HG03066 (cell line): ENCODE measurements around the gene PRPF40A.
A peak's percentile ranks its signal among the peaks of the same experiment; 100 is the strongest.

Source experiments
- ATAC-seq: cut with Tn5 transposase; IDR thresholded peaks from one replicate; pipeline ENCODE4 v1.9.1; 2021; ENCODE audit warnings: low read depth; ENCODE audit not compliant: unreplicated experiment

Gene PRPF40A

GRCh38 chr2:152623076-152623740, 94.1 kb downstream of the PRPF40A start:
- ATAC-seq = no peak

GRCh38 chr2:152622219-152622618, 95.0 kb downstream of the PRPF40A start:
- ATAC-seq = no peak

GRCh38 chr2:152620985-152621384, 96.3 kb downstream of the PRPF40A start:
- ATAC-seq = no peak

- ATAC-seq = no peak
Observed at GRCh38 chr2:152620208-152620607, 97.1 kb downstream of the PRPF40A start.

- ATAC-seq = no peak
Observed at GRCh38 chr2:152618193-152618564, 99.1 kb downstream of the PRPF40A start.

GRCh38 chr2:152617456-152618192, 99.6 kb downstream of the PRPF40A start:
- no peak for ATAC-seq

- no peak for ATAC-seq
Observed at GRCh38 chr2:152615177-152615576, 102.1 kb downstream of the PRPF40A start.

- ATAC-seq = no peak
Observed at GRCh38 chr2:152613235-152613634, 104.0 kb downstream of the PRPF40A start.

- ATAC-seq = peak; percentile 85
Observed at GRCh38 chr2:152611458-152612231, 105.6 kb downstream of the PRPF40A start.

- no peak for ATAC-seq
Observed at GRCh38 chr2:152609699-152610098, 107.6 kb downstream of the PRPF40A start.

GRCh38 chr2:152609154-152609553, 108.1 kb downstream of the PRPF40A start:
- no peak for ATAC-seq

GRCh38 chr2:152607793-152608300, 109.4 kb downstream of the PRPF40A start:
- ATAC-seq = no peak

GRCh38 chr2:152606941-152607340, 110.3 kb downstream of the PRPF40A start:
- no peak for ATAC-seq

- no peak for ATAC-seq
Observed at GRCh38 chr2:152606081-152606480, 111.2 kb downstream of the PRPF40A start.

GRCh38 chr2:152603166-152603565, 114.1 kb downstream of the PRPF40A start:
- no peak for ATAC-seq

- no peak for ATAC-seq
Observed at GRCh38 chr2:152602750-152603149, 114.5 kb downstream of the PRPF40A start.
